Liver (tissue), 9 donors: ENCODE results near the gene UFD1. TPM values are rescaled to one million over a fixed set of nuclear protein-coding genes. Genes with fewer than 3 reads are reported as not detected.

Experiments
- DNase-seq: peaks from one replicate; pipeline ENCODE4 v3.0.0-alpha.2; 2017; ENCODE audit warnings: low spot score
- H3K27ac ChIP-seq, 2 donors: one replicate each; pipeline ENCODE4 v1.7.0; 2013; ENCODE audit warnings: inconsistent platforms in 2 of 2, low read length in 2 of 2, control low read depth in 1 of 2, low read depth in 1 of 2, mild to moderate bottlenecking in 1 of 2
- H3K27me3 ChIP-seq, 4 donors: one replicate each; pipeline versions ENCODE4 v1.6.1 to v1.7.0; 2013; ENCODE audit warnings: low read length in 3 of 4, inconsistent platforms in 1 of 4, mild to moderate bottlenecking in 1 of 4, moderate library complexity in 1 of 4; ENCODE audit not compliant: control insufficient read depth in 4 of 4, insufficient read depth in 4 of 4
- H3K36me3 ChIP-seq, 4 donors: one replicate each; pipeline versions ENCODE4 v1.6.1 to v1.7.0; 2013; ENCODE audit warnings: low read length in 3 of 4, mild to moderate bottlenecking in 3 of 4, low read depth in 1 of 4, moderate library complexity in 1 of 4; ENCODE audit not compliant: control insufficient read depth in 4 of 4, insufficient read depth in 3 of 4
- H3K4me1 ChIP-seq, 4 donors: one replicate each; pipeline versions ENCODE4 v1.6.1 to v1.7.0; 2013; ENCODE audit warnings: low read length in 3 of 4, mild to moderate bottlenecking in 3 of 4, moderate library complexity in 1 of 4; ENCODE audit not compliant: control insufficient read depth in 4 of 4, insufficient read depth in 4 of 4
- H3K4me3 ChIP-seq, 3 donors: one replicate each; pipeline versions ENCODE4 v1.6.1 to v1.7.0; 2013; ENCODE audit warnings: low read length in 3 of 3, control low read depth in 1 of 3, low read depth in 1 of 3, mild to moderate bottlenecking in 1 of 3
- H3K9ac ChIP-seq, 2 donors: one replicate each; pipeline ENCODE4 v1.7.0; 2013; ENCODE audit warnings: low read length in 2 of 2, mild to moderate bottlenecking in 2 of 2, moderate library complexity in 2 of 2, control low read depth in 1 of 2, low read depth in 1 of 2
- H3K9me3 ChIP-seq, 4 donors: one replicate each; pipeline versions ENCODE4 v1.6.1 to v1.7.0; 2013; ENCODE audit warnings: low read length in 3 of 4; ENCODE audit not compliant: control insufficient read depth in 4 of 4
- EGR1 ChIP-seq, 2 donors: IDR thresholded peaks; 2 replicates each; pipeline ENCODE4 v1.6.1; 2016 to 2018; ENCODE audit warnings: antibody characterized with exemption in 2 of 2, low read depth in 2 of 2
- FOXA1 ChIP-seq: IDR thresholded peaks from 2 replicates; pipeline ENCODE4 v1.6.1; 2016; ENCODE audit warnings: antibody characterized with exemption
- FOXA2 ChIP-seq: IDR thresholded peaks from 2 replicates; pipeline ENCODE4 v1.6.1; 2016; ENCODE audit warnings: antibody characterized with exemption
- GABPA ChIP-seq, 2 donors: IDR thresholded peaks in 1 of 2; conservative IDR thresholded peaks in 1 of 2; 2 replicates each; pipeline ENCODE4 v1.6.1; 2016; ENCODE audit warnings: antibody characterized with exemption in 2 of 2, mild to moderate bottlenecking in 1 of 2, moderate library complexity in 1 of 2
- HNF4A ChIP-seq, 2 donors: conservative IDR thresholded peaks; 2 replicates each; pipeline ENCODE4 v1.6.1; 2016; ENCODE audit warnings: antibody characterized with exemption in 2 of 2, mild to moderate bottlenecking in 2 of 2
- HNF4G ChIP-seq: IDR thresholded peaks from 2 replicates; pipeline ENCODE4 v1.6.1; 2016; ENCODE audit warnings: antibody characterized with exemption
- JUND ChIP-seq, 2 donors: IDR thresholded peaks; 2 replicates each; pipeline ENCODE4 v1.6.1; 2016; ENCODE audit warnings: antibody characterized with exemption in 2 of 2
- MAX ChIP-seq: IDR thresholded peaks from 2 replicates; pipeline ENCODE4 v1.6.1; 2016; ENCODE audit warnings: antibody characterized with exemption
- NR2F2 ChIP-seq: IDR thresholded peaks from 2 replicates; pipeline ENCODE4 v1.6.1; 2016; ENCODE audit warnings: antibody characterized with exemption
- RAD21 ChIP-seq, 2 donors: IDR thresholded peaks; 2 replicates each; pipeline ENCODE4 v1.6.1; 2016; ENCODE audit warnings: antibody characterized with exemption in 2 of 2, mild to moderate bottlenecking in 2 of 2
- REST ChIP-seq: IDR thresholded peaks from 2 replicates; pipeline ENCODE4 v1.6.1; 2016; ENCODE audit warnings: antibody characterized with exemption, mild to moderate bottlenecking
- RXRA ChIP-seq, 2 donors: IDR thresholded peaks; 2 replicates each; pipeline ENCODE4 v1.6.1; 2017 to 2018; ENCODE audit warnings: antibody characterized with exemption in 2 of 2, mild to moderate bottlenecking in 1 of 2
- SP1 ChIP-seq: IDR thresholded peaks from 2 replicates; pipeline ENCODE4 v1.6.1; 2018; ENCODE audit warnings: antibody characterized with exemption, mild to moderate bottlenecking
- TAF1 ChIP-seq: conservative IDR thresholded peaks from 2 replicates; pipeline ENCODE4 v1.6.1; 2016; ENCODE audit warnings: antibody characterized with exemption, mild to moderate bottlenecking
- YY1 ChIP-seq: IDR thresholded peaks from 2 replicates; pipeline ENCODE4 v1.6.1; 2016; ENCODE audit warnings: antibody characterized with exemption, mild to moderate bottlenecking
- WGBS: extraction: QIAGEN DNeasy Blood & Tissue Kit; methylation state at CpG from one replicate; pipeline ENCODE4 v1.1.7; 2013; 5-methylcytosine and 5-hydroxymethylcytosine counted together
- polyA plus RNA-seq, 2 donors: library from polyadenylated mRNA; stranded (reverse) in 1 of 2; unstranded in 1 of 2; fragments of 200-250 nt in 1 of 2; fragments of >200 nt in 1 of 2; fragmentation: Nextera tagmentation in 1 of 2; extraction: Ambion mirVana in 1 of 2; gene quantifications; one replicate each; pipeline versions ENCODE4 v1.2.1 to v1.2.3, GENCODE V29; 2013 to 2015
- total RNA-seq, 2 donors: library from RNA; depleted of rRNA; stranded (reverse); fragments of >200 nt; gene quantifications; one replicate each; pipeline ENCODE4 v1.2.3, GENCODE V29; 2014
- TF ChIP-seq, protein P1 (sequence below): IDR thresholded peaks from 2 replicates; pipeline ENCODE4 v1.6.1; 2016; ENCODE audit warnings: antibody characterized with exemption
- TF ChIP-seq, protein P2 (sequence below): fragments of 150-350 bp; IDR thresholded peaks from 2 replicates; pipeline ENCODE4 v1.5.1; 2017; ENCODE audit warnings: improper control_type of control experiment, low read depth, low read length; ENCODE audit not compliant: missing input control
- TF ChIP-seq, protein P3 (sequence below): IDR thresholded peaks from 2 replicates; pipeline ENCODE4 v1.6.1; 2016; ENCODE audit warnings: antibody characterized with exemption
- donor health status: healthy.
- donor health status: healthy.
- donor health status: healthy.
- donor health status: healthy.
- donor health status: healthy.

Gene UFD1
- total and polyA plus RNA-seq, 4 donors, result 28.2 to 64.2 (median 54.6) TPM

DNA sequence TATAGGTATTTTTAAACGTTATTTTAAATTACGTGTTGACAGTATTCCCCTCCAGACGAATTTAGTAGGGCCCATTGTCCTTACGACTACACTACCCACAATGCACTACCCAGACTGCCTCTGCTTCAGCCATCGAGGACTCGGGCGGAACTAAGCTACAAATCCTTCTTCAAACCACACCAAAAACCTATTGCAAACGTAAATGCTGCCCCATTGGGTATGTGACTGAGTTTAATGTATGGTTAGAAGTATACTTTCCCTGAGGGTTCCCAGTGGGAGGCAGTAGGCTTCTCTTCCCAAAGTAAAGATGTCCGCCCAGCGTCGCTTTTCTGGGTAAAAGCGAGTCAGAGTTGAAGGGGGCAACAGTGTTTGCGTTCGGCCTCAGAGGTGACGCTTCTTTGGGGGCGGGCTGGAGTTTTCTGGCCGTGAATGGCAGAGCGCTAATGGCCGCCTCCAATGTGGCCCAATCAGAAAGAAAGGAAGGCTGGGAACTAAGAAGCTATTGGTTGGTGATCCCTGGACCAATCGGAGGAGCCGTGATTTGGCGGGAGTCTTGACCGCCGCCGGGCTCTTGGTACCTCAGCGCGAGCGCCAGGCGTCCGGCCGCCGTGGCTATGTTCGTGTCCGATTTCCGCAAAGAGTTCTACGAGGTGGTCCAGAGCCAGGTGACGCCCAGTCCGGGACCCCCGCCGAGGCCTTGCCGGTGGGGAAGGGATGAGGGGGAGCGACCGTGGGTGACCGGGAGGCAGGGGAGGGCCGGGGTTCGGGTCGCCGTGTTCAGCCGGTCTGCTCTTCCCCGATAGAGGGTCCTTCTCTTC, 571 bp upstream of the UFD1 start, which contains the start of gene CDC45:
TSS of gene CDC45 (plus strand) at position 566 of the 818 bp plus-strand sequence. CDS start at position 615, 49 bp downstream.
- H3K4me3 ChIP-seq, result peak within 1 kb of the TSS; percentile 89 to 98 (median 98)
- peak within 1 kb of the TSS; percentile 96 to 100 for H3K27ac ChIP-seq
- H3K9ac ChIP-seq, result peak within 1 kb of the TSS; percentile 89 to 99
- peaks cover 0 to 8% (median 4%) of the 10 kb centered on the region in 4 donors for H3K36me3 ChIP-seq
- H3K4me1 ChIP-seq, result peaks cover 3 to 21% (median 17%) of the 10 kb centered on the region in 4 donors
- no peaks in the 10 kb centered on the region for H3K9me3 ChIP-seq
- under 1% methylated on average over 50 of the region's 50 CpGs for WGBS
- DNase-seq, result peak; percentile 92
- no peaks in the 10 kb centered on the region for H3K27me3 ChIP-seq
- TF ChIP-seq RXRA (IDR thresholded peaks at IDR 0.05), result peak; percentile 69 to 76
- TF ChIP-seq FOXA1, result peak; percentile 18
- TF ChIP-seq REST, result no peak
- TF ChIP-seq NR2F2, result peak; percentile 89
- TF ChIP-seq FOXA2, result no peak
- TF ChIP-seq YY1, result peak; percentile 100
- TF ChIP-seq, protein P1, sequence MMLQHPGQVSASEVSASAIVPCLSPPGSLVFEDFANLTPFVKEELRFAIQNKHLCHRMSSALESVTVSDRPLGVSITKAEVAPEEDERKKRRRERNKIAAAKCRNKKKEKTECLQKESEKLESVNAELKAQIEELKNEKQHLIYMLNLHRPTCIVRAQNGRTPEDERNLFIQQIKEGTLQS, result no peak
- peak; percentile 82 for TF ChIP-seq SP1
- TF ChIP-seq GABPA (IDR thresholded peaks at IDR 0.05 in 1 of 2, conservative IDR thresholded peaks at IDR 0.05 in 1 of 2), result peak; percentile 72 to 82
- TF ChIP-seq HNF4G, result no peak
- peak in 1 of 2 donors; percentile 8 for TF ChIP-seq RAD21 (IDR thresholded peaks at IDR 0.05)
- TF ChIP-seq, protein P2, sequence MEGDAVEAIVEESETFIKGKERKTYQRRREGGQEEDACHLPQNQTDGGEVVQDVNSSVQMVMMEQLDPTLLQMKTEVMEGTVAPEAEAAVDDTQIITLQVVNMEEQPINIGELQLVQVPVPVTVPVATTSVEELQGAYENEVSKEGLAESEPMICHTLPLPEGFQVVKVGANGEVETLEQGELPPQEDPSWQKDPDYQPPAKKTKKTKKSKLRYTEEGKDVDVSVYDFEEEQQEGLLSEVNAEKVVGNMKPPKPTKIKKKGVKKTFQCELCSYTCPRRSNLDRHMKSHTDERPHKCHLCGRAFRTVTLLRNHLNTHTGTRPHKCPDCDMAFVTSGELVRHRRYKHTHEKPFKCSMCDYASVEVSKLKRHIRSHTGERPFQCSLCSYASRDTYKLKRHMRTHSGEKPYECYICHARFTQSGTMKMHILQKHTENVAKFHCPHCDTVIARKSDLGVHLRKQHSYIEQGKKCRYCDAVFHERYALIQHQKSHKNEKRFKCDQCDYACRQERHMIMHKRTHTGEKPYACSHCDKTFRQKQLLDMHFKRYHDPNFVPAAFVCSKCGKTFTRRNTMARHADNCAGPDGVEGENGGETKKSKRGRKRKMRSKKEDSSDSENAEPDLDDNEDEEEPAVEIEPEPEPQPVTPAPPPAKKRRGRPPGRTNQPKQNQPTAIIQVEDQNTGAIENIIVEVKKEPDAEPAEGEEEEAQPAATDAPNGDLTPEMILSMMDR, result no peak
- TF ChIP-seq HNF4A (conservative IDR thresholded peaks at IDR 0.05), result peak in 1 of 2 donors; percentile 28
- peak in 1 of 2 donors; percentile 66 for TF ChIP-seq JUND (IDR thresholded peaks at IDR 0.05)
- TF ChIP-seq, protein P3, sequence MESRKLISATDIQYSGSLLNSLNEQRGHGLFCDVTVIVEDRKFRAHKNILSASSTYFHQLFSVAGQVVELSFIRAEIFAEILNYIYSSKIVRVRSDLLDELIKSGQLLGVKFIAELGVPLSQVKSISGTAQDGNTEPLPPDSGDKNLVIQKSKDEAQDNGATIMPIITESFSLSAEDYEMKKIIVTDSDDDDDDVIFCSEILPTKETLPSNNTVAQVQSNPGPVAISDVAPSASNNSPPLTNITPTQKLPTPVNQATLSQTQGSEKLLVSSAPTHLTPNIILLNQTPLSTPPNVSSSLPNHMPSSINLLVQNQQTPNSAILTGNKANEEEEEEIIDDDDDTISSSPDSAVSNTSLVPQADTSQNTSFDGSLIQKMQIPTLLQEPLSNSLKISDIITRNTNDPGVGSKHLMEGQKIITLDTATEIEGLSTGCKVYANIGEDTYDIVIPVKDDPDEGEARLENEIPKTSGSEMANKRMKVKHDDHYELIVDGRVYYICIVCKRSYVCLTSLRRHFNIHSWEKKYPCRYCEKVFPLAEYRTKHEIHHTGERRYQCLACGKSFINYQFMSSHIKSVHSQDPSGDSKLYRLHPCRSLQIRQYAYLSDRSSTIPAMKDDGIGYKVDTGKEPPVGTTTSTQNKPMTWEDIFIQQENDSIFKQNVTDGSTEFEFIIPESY, result peak; percentile 63
- peak; percentile 67 for TF ChIP-seq MAX
- TF ChIP-seq EGR1 (IDR thresholded peaks at IDR 0.05; ENCODE audit: low read depth in 2 of 2), result peak; percentile 61 to 63
- peak; percentile 60 for TF ChIP-seq TAF1
